ENCODE measurements around the gene AFF3. TPM values are rescaled to one million over a fixed set of nuclear protein-coding genes. Genes with fewer than 3 reads are reported as not detected.

The AFF3 gene
- polyA plus RNA-seq, 1 donor (not counting 4 experiments of a cell fraction or from before 2014, with no cell fraction given), result not detected

DNA sequence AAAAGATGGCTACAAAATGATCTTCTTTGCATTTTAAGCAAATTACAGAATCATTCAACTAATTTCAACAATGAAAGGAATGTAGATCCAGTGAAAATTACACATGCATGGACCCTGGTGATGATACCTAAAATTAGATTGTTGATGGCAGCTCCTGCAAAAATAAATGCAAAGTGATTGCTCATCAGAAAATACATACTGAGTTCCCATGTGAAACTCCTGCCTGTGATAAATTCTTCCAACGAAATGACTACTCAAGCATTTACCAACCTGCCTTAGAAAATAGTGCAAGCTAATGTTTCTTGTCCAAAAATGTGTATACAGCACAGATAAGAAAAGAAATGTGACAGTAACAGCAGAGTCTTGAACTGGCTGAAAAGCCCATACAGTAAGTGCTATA lies 352.5 kb downstream of the AFF3 start:
- Histone ChIP-seq H4K20me1 (ENCODE audit: control insufficient read depth, extremely low read depth, insufficient read depth, low read length) (no peaks in the 10 kb centered on the region), H3K9me3 (ENCODE audit: control insufficient read depth, low read depth, low read length) (no peaks in the 10 kb centered on the region), H3K36me3 (ENCODE audit: control insufficient read depth in 2 of 2, extremely low read depth in 1 of 2, insufficient read depth in 2 of 2, low read length in 2 of 2) (no peaks in the 10 kb centered on the region), H3K4me2 (ENCODE audit: control insufficient read depth, extremely low read depth, insufficient read depth, low read depth, low read length) (no peak overlapping the region), H3K4me3 (ENCODE audit: control insufficient read depth in 2 of 3, extremely low read depth in 1 of 3, insufficient read depth in 2 of 3, low read depth in 1 of 3, low read length in 3 of 3) (no peak overlapping the region), H3K27me3 (ENCODE audit: control insufficient read depth, extremely low read depth, insufficient read depth, low read length) (no peaks in the 10 kb centered on the region), H3K27ac (ENCODE audit: control insufficient read depth, insufficient read depth, low read length) (no peak overlapping the region), H3K9me1 (ENCODE audit: control insufficient read depth, extremely low read depth, insufficient read depth, low read length) (no peaks in the 10 kb centered on the region), H3K9ac (ENCODE audit: control insufficient read depth, extremely low read depth, insufficient read depth, low read length) (no peak overlapping the region), H2AFZ (ENCODE audit: control insufficient read depth, low read length) (no peak overlapping the region), H3K4me1 (ENCODE audit: control insufficient read depth, extremely low read depth, insufficient read depth, low read length) (no peaks in the 10 kb centered on the region), H3K79me2 (ENCODE audit: control insufficient read depth, insufficient read depth, low read length) (no peaks in the 10 kb centered on the region)
- DNase-seq (ENCODE audit: low read depth, low spot score), result no peak
- no peak for FAIRE-seq
- dilution Hi-C loops (cut with MboI; ENCODE audit: extremely low pct_ligation_motif_present, low sequenced_read_pairs), result no loop called here
- no peak for TF ChIP-seq EZH2 (IDR thresholded peaks at IDR 0.05; ENCODE audit: low read length)
- TF ChIP-seq, protein P1, sequence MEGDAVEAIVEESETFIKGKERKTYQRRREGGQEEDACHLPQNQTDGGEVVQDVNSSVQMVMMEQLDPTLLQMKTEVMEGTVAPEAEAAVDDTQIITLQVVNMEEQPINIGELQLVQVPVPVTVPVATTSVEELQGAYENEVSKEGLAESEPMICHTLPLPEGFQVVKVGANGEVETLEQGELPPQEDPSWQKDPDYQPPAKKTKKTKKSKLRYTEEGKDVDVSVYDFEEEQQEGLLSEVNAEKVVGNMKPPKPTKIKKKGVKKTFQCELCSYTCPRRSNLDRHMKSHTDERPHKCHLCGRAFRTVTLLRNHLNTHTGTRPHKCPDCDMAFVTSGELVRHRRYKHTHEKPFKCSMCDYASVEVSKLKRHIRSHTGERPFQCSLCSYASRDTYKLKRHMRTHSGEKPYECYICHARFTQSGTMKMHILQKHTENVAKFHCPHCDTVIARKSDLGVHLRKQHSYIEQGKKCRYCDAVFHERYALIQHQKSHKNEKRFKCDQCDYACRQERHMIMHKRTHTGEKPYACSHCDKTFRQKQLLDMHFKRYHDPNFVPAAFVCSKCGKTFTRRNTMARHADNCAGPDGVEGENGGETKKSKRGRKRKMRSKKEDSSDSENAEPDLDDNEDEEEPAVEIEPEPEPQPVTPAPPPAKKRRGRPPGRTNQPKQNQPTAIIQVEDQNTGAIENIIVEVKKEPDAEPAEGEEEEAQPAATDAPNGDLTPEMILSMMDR (optimal IDR thresholded peaks at IDR 0.05 in 1 of 3, IDR thresholded peaks at IDR 0.05 in 1 of 3, conservative IDR thresholded peaks at IDR 0.05 in 1 of 3; ENCODE audit: extremely low read depth in 1 of 3, insufficient read depth in 2 of 3, low read length in 3 of 3), result no peak

DNA sequence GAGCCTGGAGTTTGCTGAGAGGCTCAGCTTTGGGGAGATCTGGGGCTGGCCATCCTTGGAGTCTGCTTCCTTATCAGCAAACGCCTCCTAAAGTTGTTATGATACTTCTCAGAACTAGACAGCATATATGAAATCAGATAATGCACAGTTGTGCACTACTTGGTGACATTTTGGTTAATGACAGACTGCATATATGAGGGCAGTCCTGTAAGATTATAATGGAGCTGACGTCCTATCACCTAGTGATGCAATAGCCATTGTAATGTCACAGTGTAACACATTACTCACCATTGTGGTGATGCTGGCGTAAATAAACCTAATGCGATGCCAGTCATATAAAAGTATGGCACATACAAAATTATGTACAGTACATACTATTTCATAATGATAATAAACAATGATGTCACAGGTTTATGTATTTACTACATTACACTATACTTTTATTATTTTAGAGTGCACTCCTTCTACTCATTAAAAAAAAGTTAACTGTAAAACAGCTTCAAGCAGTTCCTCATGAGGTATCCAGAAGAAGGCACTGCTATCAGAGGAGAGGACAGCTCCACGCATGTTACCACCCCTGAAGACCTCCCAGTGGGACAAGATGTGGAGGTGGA lies 354.5 kb downstream of the AFF3 start:
- no peak overlapping the region for H3K4me3 ChIP-seq (ENCODE audit: control insufficient read depth in 2 of 3, extremely low read depth in 1 of 3, insufficient read depth in 2 of 3, low read depth in 1 of 3, low read length in 3 of 3)
- no peaks in the 10 kb centered on the region for H3K9me3 ChIP-seq (ENCODE audit: control insufficient read depth, low read depth, low read length)
- H3K9ac ChIP-seq (ENCODE audit: control insufficient read depth, extremely low read depth, insufficient read depth, low read length), result no peak overlapping the region
- no peak for TF ChIP-seq EZH2 (IDR thresholded peaks at IDR 0.05; ENCODE audit: low read length)
- TF ChIP-seq, protein P1 (optimal IDR thresholded peaks at IDR 0.05 in 1 of 3, IDR thresholded peaks at IDR 0.05 in 1 of 3, conservative IDR thresholded peaks at IDR 0.05 in 1 of 3; ENCODE audit: extremely low read depth in 1 of 3, insufficient read depth in 2 of 3, low read length in 3 of 3), result no peak
- H3K27me3 ChIP-seq (ENCODE audit: control insufficient read depth, extremely low read depth, insufficient read depth, low read length), result no peaks in the 10 kb centered on the region
- FAIRE-seq, result no peak
- dilution Hi-C loops (cut with MboI; ENCODE audit: extremely low pct_ligation_motif_present, low sequenced_read_pairs), result no loop called here
- no peaks in the 10 kb centered on the region for H4K20me1 ChIP-seq (ENCODE audit: control insufficient read depth, extremely low read depth, insufficient read depth, low read length)
- H3K4me1 ChIP-seq (ENCODE audit: control insufficient read depth, extremely low read depth, insufficient read depth, low read length), result no peaks in the 10 kb centered on the region
- H3K27ac ChIP-seq (ENCODE audit: control insufficient read depth, insufficient read depth, low read length), result no peak overlapping the region
- no peak overlapping the region for H2AFZ ChIP-seq (ENCODE audit: control insufficient read depth, low read length)
- no peak overlapping the region for H3K4me2 ChIP-seq (ENCODE audit: control insufficient read depth, extremely low read depth, insufficient read depth, low read depth, low read length)
- no peak for DNase-seq (ENCODE audit: low read depth, low spot score)
- no peaks in the 10 kb centered on the region for H3K9me1 ChIP-seq (ENCODE audit: control insufficient read depth, extremely low read depth, insufficient read depth, low read length)
- no peaks in the 10 kb centered on the region for H3K79me2 ChIP-seq (ENCODE audit: control insufficient read depth, insufficient read depth, low read length)
- no peaks in the 10 kb centered on the region for H3K36me3 ChIP-seq (ENCODE audit: control insufficient read depth in 2 of 2, extremely low read depth in 1 of 2, insufficient read depth in 2 of 2, low read length in 2 of 2)

All from keratinocyte (primary cell).